ENCODE measurements around the gene UPF2.

The UPF2 gene

GRCh38 chr10:11881477-11882417 is 160.9 kb downstream of the UPF2 start:
- no peak for DNase-seq

GRCh38 chr10:11881030-11881476 is 161.6 kb downstream of the UPF2 start:
- DNase-seq: no peak

- no peak for DNase-seq
These were observed 162.2 kb downstream of the UPF2 start for GRCh38 chr10:11880151-11881029.

GRCh38 chr10:11879387-11880094 is 163.1 kb downstream of the UPF2 start:
- no peak for DNase-seq

GRCh38 chr10:11878776-11879175 is 163.8 kb downstream of the UPF2 start:
- DNase-seq: no peak

GRCh38 chr10:11877591-11877905 is 165.1 kb downstream of the UPF2 start:
- no peak for DNase-seq

- DNase-seq: no peak
These were observed 165.6 kb downstream of the UPF2 start for GRCh38 chr10:11876805-11877590.

GRCh38 chr10:11876324-11876723 is 166.3 kb downstream of the UPF2 start:
- DNase-seq: no peak

- DNase-seq: no peak
These were observed 166.9 kb downstream of the UPF2 start for GRCh38 chr10:11875494-11876281.

GRCh38 chr10:11874568-11875493 is 167.8 kb downstream of the UPF2 start:
- peak; percentile 53 for DNase-seq

GRCh38 chr10:11871466-11871865 is 171.1 kb downstream of the UPF2 start:
- no peak for DNase-seq

- no peak for DNase-seq
These were observed 171.7 kb downstream of the UPF2 start for GRCh38 chr10:11870900-11871400.

GRCh38 chr10:11870461-11870780 is 172.2 kb downstream of the UPF2 start:
- no peak for DNase-seq

All from stimulated activated CD4-positive, alpha-beta T cell treated with anti-CD3 and anti-CD28 coated beads, Interleukin-4, amount 100 ng/mL, for 1 hour (primary cell).